Activated gamma-delta T cell treated with Interleukin-2 at 50 U/mL for 16 hours (primary cell): Measurements from ENCODE around the gene ABHD12B.
A peak's percentile ranks its signal among the peaks of the same experiment; 100 is the strongest.

Source experiments
- DNase-seq: peaks from one replicate; pipeline ENCODE4 v3.0.0-alpha.2; 2020

ABHD12B gene

GRCh38 chr14:50871914-50872732, at the start of gene ABHD12B:
ABHD12B (plus strand) TSS chr14:50872053; CDS start chr14:50872175, 122 bp downstream.
- DNase-seq, result no peak

GRCh38 chr14:50822501-50823042, 49.3 kb upstream of the ABHD12B start:
- no peak for DNase-seq

GRCh38 chr14:50823051-50823761, 48.6 kb upstream of the ABHD12B start:
- no peak for DNase-seq

GRCh38 chr14:50823762-50824636, 47.9 kb upstream of the ABHD12B start:
- no peak for DNase-seq

- no peak for DNase-seq
Measured at GRCh38 chr14:50825307-50825706, 46.5 kb upstream of the ABHD12B start.

- no peak for DNase-seq
Measured at GRCh38 chr14:50826681-50827080, 45.2 kb upstream of the ABHD12B start.

- DNase-seq, result no peak
Measured at GRCh38 chr14:50828721-50829488, 42.9 kb upstream of the ABHD12B start.

GRCh38 chr14:50829489-50830043, 42.3 kb upstream of the ABHD12B start:
- DNase-seq, result no peak

- peak; percentile 61 for DNase-seq
Measured at GRCh38 chr14:50830044-50830931, 41.6 kb upstream of the ABHD12B start.

GRCh38 chr14:50830932-50831725, 40.7 kb upstream of the ABHD12B start, which contains the start of gene NIN:
NIN (minus strand) TSS chr14:50831162; CDS start chr14:50822056, 9,106 bp downstream.
- peak; percentile 69 for DNase-seq

GRCh38 chr14:50831726-50832168, 40.1 kb upstream of the ABHD12B start:
- DNase-seq, result no peak

- no peak for DNase-seq
Measured at GRCh38 chr14:50832935-50833630, 38.8 kb upstream of the ABHD12B start.

- DNase-seq, result no peak
Measured at GRCh38 chr14:50834802-50835276, 37.0 kb upstream of the ABHD12B start.

GRCh38 chr14:50835280-50835679, 36.6 kb upstream of the ABHD12B start:
- no peak for DNase-seq

GRCh38 chr14:50836515-50836914, 35.3 kb upstream of the ABHD12B start:
- no peak for DNase-seq

- DNase-seq, result no peak
Measured at GRCh38 chr14:50837271-50837670, 34.6 kb upstream of the ABHD12B start.

GRCh38 chr14:50837850-50838470, 33.9 kb upstream of the ABHD12B start:
- no peak for DNase-seq

GRCh38 chr14:50839048-50839447, 32.8 kb upstream of the ABHD12B start:
- no peak for DNase-seq
